Uterus (tissue), 4 donors: Measurements from ENCODE around the gene ABCA12. TPM values are rescaled to one million over a fixed set of nuclear protein-coding genes. Genes with fewer than 3 reads are reported as not detected.

Source experiments
- DNase-seq, 2 donors: peaks; one replicate each; pipeline ENCODE4 v3.0.0-alpha.2; 2019 to 2020
- H3K27ac ChIP-seq, 2 donors: fragments of 200-600 bp; sonication (generic); 1 replicate in 1 of 2; 2 replicates in 1 of 2; pipeline ENCODE4 v1.5.1; 2016 to 2018
- H3K27me3 ChIP-seq, 2 donors: fragments of 200-600 bp; sonication (generic); one replicate each; pipeline ENCODE4 v1.5.1; 2018 to 2019; ENCODE audit warnings: control low read depth in 1 of 2
- H3K36me3 ChIP-seq, 2 donors: fragments of 200-600 bp; sonication (generic); one replicate each; pipeline ENCODE4 v1.5.1; 2019; ENCODE audit warnings: control low read depth in 1 of 2
- H3K4me1 ChIP-seq, 2 donors: fragments of 200-600 bp; sonication (generic); one replicate each; pipeline ENCODE4 v1.5.1; 2018 to 2019; ENCODE audit warnings: control low read depth in 1 of 2
- H3K4me3 ChIP-seq, 2 donors: fragments of 200-600 bp; sonication (generic); 1 replicate in 1 of 2; 2 replicates in 1 of 2; pipeline ENCODE4 v1.5.1; 2018 to 2019; ENCODE audit warnings: mild to moderate bottlenecking in 1 of 2
- H3K9me3 ChIP-seq, 2 donors: fragments of 200-600 bp; sonication (generic); one replicate each; pipeline ENCODE4 v1.5.1; 2019; ENCODE audit warnings: control low read depth in 1 of 2
- POLR2A ChIP-seq, 2 donors: fragments of 450-650 bp; IDR thresholded peaks; one replicate each; pipeline ENCODE4 v1.6.1; 2016; ENCODE audit warnings: antibody characterized with exemption in 2 of 2, mild to moderate bottlenecking in 1 of 2, moderate library complexity in 1 of 2
- intact Hi-C: fragments of 100-400 bp; cut with DNase I; formaldehyde crosslinking; loops from one replicate; pipeline ENCODE4 v1.15.1; 2023; ENCODE audit warnings: low total_unique reads
- total RNA-seq, 4 donors: library from RNA; depleted of rRNA in 3 of 4; stranded (reverse); fragments of >200 nt in 3 of 4; gene quantifications; one replicate each; pipeline versions ENCODE4 v1.1.0 to v1.2.4, GENCODE V29; 2014 to 2023
- TF ChIP-seq, protein P1 (sequence below), 4 experiments: fragments of 200-600 bp in 2 of 4; fragments of 450-650 bp in 2 of 4; sonication (generic) in 2 of 4; IDR thresholded peaks; one replicate each; pipeline ENCODE4 v1.5.1; 2016 to 2019; ENCODE audit warnings: antibody characterized with exemption in 4 of 4, mild to moderate bottlenecking in 2 of 4, moderate library complexity in 1 of 4
- donor health status: DM: yes; HTN: yes; CAD: no.

ABCA12 gene
- total RNA-seq, 4 donors from 2014 or later, result 0.14 TPM; not detected in 3

DNA sequence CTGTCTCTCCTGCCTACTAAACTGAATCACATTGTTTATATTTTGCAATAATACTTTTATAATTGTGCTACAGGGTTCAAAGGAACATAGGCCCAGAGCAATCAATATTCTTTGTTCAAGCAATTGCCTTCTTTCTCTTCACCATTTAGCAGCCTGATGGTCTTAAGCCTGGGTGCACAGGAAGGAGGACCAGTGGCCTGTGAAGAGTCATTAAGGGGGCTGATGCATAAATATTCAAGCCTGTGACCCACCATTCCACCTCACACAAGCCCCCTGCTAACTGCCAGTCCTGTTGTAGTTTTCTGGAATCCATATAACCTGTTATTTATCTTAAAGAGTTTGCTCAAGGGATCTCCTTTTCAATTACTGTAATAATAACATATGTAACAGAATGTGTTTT, 56.0 kb downstream of the ABCA12 start:
- Histone ChIP-seq H3K9me3 (no peaks in the 10 kb centered on the region), H3K4me3 (no peak overlapping the region), H3K4me1 (no peaks in the 10 kb centered on the region), H3K36me3 (no peaks in the 10 kb centered on the region), H3K27me3 (no peaks in the 10 kb centered on the region), H3K27ac (no peak overlapping the region)
- no peak for DNase-seq
- intact Hi-C loops, result no loop called here
- TF ChIP-seq, protein P1, sequence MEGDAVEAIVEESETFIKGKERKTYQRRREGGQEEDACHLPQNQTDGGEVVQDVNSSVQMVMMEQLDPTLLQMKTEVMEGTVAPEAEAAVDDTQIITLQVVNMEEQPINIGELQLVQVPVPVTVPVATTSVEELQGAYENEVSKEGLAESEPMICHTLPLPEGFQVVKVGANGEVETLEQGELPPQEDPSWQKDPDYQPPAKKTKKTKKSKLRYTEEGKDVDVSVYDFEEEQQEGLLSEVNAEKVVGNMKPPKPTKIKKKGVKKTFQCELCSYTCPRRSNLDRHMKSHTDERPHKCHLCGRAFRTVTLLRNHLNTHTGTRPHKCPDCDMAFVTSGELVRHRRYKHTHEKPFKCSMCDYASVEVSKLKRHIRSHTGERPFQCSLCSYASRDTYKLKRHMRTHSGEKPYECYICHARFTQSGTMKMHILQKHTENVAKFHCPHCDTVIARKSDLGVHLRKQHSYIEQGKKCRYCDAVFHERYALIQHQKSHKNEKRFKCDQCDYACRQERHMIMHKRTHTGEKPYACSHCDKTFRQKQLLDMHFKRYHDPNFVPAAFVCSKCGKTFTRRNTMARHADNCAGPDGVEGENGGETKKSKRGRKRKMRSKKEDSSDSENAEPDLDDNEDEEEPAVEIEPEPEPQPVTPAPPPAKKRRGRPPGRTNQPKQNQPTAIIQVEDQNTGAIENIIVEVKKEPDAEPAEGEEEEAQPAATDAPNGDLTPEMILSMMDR (IDR thresholded peaks at IDR 0.05), result no peak
- TF ChIP-seq POLR2A (IDR thresholded peaks at IDR 0.05), result no peak

DNA sequence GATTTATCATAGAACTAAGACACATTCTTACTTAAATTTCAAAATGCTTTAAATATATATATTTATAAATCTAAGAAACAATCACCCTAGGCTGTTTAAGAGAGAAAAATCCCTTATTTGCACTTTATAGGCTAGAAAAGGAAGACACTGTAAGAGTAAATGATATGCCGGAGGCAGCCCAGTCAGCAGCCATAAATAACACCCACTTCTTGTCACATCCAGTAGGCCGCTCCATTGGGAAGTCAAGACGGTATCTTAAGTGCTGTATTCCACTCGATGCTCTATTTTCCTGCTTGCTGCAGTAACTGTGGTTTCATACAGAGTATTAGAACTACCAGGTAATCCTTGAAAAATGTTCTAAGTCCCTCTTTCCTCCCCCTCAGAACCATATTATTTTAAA, 57.9 kb downstream of the ABCA12 start:
- H3K4me3 ChIP-seq, result no peak overlapping the region
- no peaks in the 10 kb centered on the region for H3K4me1 ChIP-seq
- no peaks in the 10 kb centered on the region for H3K36me3 ChIP-seq
- H3K9me3 ChIP-seq, result no peaks in the 10 kb centered on the region
- H3K27ac ChIP-seq, result no peak overlapping the region
- DNase-seq, result no peak
- no peaks in the 10 kb centered on the region for H3K27me3 ChIP-seq
- TF ChIP-seq, protein P1 (IDR thresholded peaks at IDR 0.05), result no peak
- TF ChIP-seq POLR2A (IDR thresholded peaks at IDR 0.05), result no peak
- intact Hi-C loops, result no loop called here

DNA sequence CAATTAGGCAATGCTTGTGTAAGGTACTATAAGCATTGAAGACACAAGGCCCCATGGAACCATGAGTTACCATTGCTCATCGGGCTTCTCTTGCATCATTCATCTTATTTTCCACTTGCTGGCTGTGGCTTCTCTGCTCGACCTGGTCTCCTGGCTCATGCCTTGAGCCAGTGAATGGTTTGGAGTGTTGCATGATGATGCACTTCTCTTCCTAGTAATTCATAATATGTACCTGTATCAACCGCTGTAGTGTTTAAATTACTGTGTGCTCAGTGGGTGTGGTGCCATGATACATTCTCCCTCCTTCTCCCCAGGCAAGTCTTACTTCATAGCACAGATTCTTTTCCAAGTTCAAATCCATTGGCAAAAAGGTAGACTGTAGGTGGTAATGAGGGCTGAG, 66.8 kb downstream of the ABCA12 start:
- no peak for DNase-seq

DNA sequence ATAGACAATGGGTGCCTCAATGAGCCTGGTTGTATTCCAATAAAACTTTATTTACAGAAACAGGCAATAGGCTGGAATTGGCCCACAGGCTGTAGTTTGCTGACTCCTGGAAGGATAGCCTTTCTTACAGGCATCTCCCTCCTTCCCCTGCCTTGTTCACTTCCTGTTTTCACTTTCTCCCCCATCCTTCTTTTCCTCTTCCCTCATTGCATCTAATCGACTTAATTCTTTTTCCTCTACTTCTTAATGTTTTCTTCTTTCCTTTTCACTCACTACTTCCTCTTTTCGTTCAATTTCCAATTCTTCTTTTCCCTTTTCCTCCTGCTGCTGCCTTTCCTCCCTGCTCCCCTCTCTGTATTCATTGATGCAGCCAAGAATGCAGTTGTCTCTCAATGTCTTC, 70.0 kb downstream of the ABCA12 start:
- intact Hi-C loops, result no loop called here
- H3K27me3 ChIP-seq, result no peaks in the 10 kb centered on the region
- no peak for TF ChIP-seq POLR2A (IDR thresholded peaks at IDR 0.05)
- no peak overlapping the region for H3K4me3 ChIP-seq
- H3K27ac ChIP-seq, result no peak overlapping the region
- no peaks in the 10 kb centered on the region for H3K4me1 ChIP-seq
- no peaks in the 10 kb centered on the region for H3K36me3 ChIP-seq
- DNase-seq, result no peak
- no peaks in the 10 kb centered on the region for H3K9me3 ChIP-seq

More for the DNA sequence above, 66.8 kb downstream of the ABCA12 start:
- TF ChIP-seq POLR2A (IDR thresholded peaks at IDR 0.05), result no peak
- TF ChIP-seq, protein P1 (IDR thresholded peaks at IDR 0.05), result no peak
- Histone ChIP-seq H3K27me3 (no peaks in the 10 kb centered on the region), H3K4me3 (no peak overlapping the region), H3K36me3 (no peaks in the 10 kb centered on the region), H3K9me3 (no peaks in the 10 kb centered on the region), H3K27ac (no peak overlapping the region), H3K4me1 (no peaks in the 10 kb centered on the region)
- intact Hi-C loops, result no loop called here

DNA sequence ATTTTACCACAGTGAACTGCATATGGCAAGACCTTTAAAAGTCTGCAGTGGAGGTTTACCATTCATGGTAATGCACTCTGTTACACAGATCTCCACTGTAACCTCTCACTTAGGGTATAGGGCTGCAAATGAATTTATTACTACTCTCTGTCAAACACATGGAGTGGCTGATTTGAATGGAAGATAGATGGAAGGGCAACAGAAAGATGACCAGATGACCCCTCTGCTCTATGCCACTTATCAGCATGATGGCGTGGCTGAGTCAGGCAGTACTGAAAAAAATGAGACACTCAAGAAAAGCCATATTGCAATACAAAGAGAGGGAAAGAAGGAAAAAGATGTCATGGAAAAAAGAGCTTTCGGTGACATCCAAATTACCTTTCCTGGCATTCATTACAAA, 72.3 kb downstream of the ABCA12 start:
- intact Hi-C loops, result no loop called here
- DNase-seq, result no peak
- Histone ChIP-seq H3K4me1 (no peaks in the 10 kb centered on the region), H3K4me3 (no peak overlapping the region), H3K27me3 (no peaks in the 10 kb centered on the region), H3K36me3 (no peaks in the 10 kb centered on the region), H3K27ac (no peak overlapping the region), H3K9me3 (no peaks in the 10 kb centered on the region)
- TF ChIP-seq, protein P1 (IDR thresholded peaks at IDR 0.05), result no peak
- no peak for TF ChIP-seq POLR2A (IDR thresholded peaks at IDR 0.05)

DNA sequence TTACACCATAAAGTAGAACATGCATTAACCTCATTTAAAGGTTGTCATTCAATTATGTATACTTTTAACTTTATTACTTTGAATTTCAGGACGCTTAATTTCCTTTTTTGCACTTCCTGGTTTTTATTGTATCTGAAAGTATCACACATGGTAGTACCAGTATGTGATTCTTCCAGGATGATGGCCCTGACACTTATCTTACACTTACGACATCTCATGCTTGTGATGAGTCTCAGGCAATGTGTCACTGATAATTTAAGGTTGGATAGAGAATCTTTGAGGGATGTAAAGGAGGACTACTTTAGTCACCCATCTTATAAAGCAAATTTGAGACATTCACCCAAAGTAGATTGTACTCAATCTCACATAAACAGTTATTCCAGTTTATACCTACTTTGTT, 74.9 kb downstream of the ABCA12 start:
- Histone ChIP-seq H3K4me1 (no peaks in the 10 kb centered on the region), H3K27ac (no peak overlapping the region), H3K36me3 (no peaks in the 10 kb centered on the region), H3K27me3 (no peaks in the 10 kb centered on the region), H3K4me3 (no peak overlapping the region), H3K9me3 (no peaks in the 10 kb centered on the region)
- intact Hi-C loops, result no loop called here
- DNase-seq, result no peak
- TF ChIP-seq, protein P1 (IDR thresholded peaks at IDR 0.05), result no peak
- no peak for TF ChIP-seq POLR2A (IDR thresholded peaks at IDR 0.05)
